A549 (cell line): ENCODE measurements around the gene UCP2. TPM values are rescaled to one million over a fixed set of nuclear protein-coding genes. Genes with fewer than 3 reads are reported as not detected.

Experiments used
- ATOH8 ChIP-seq: fragments of 250-450 bp; sonication (Bioruptor Pico); IDR thresholded peaks from 2 replicates; pipeline ENCODE4 v1.5.0; 2020; ENCODE audit warnings: low read depth, mild to moderate bottlenecking, moderate library complexity
- BCL3 ChIP-seq: fragments of >200 bp; sonication (Bioruptor Twin); formaldehyde crosslinking; IDR thresholded peaks from 3 replicates; pipeline ENCODE4 v1.6.1; 2016
- BHLHE40 ChIP-seq: IDR thresholded peaks from 2 replicates; pipeline ENCODE4 v1.6.1; 2012; ENCODE audit warnings: low read depth, low read length, inconsistent platforms
- CBX2 ChIP-seq: fragments of 200-600 bp; sonication (generic); IDR thresholded peaks from 2 replicates; pipeline ENCODE4 v1.6.1; 2016; ENCODE audit warnings: low read depth, mild to moderate bottlenecking, borderline replicate concordance
- CBX8 ChIP-seq: fragments of 200-600 bp; sonication (generic); IDR thresholded peaks from 2 replicates; pipeline ENCODE4 v1.6.1; 2016
- CHD4 ChIP-seq: fragments of 200-600 bp; sonication (generic); IDR thresholded peaks from 2 replicates; pipeline ENCODE4 v1.6.1; 2016; ENCODE audit warnings: antibody characterized with exemption, mild to moderate bottlenecking, borderline replicate concordance
- CTCF ChIP-seq: fragments of >200 bp; sonication (Bioruptor Twin); formaldehyde crosslinking; IDR thresholded peaks from 3 replicates; pipeline ENCODE4 v1.5.1; 2016
- E2F6 ChIP-seq: IDR thresholded peaks from 2 replicates; pipeline ENCODE4 v1.6.1; 2012; ENCODE audit warnings: low read depth, borderline replicate concordance
- EHF ChIP-seq: fragments of 250-450 bp; sonication (Bioruptor Pico); IDR thresholded peaks from 2 replicates; pipeline ENCODE4 v1.5.0; 2020; ENCODE audit warnings: mild to moderate bottlenecking
- EHMT2 ChIP-seq: fragments of 200-600 bp; sonication (generic); IDR thresholded peaks from 2 replicates; pipeline ENCODE4 v1.6.1; 2016; ENCODE audit warnings: antibody characterized with exemption, low read depth, mild to moderate bottlenecking, moderate library complexity
- EP300 ChIP-seq, 2 experiments: fragments of >200 bp; sonication (Bioruptor Twin); formaldehyde crosslinking; IDR thresholded peaks; 2 replicates in 1 of 2; 3 replicates in 1 of 2; pipeline ENCODE4 v1.6.1; 2016 to 2017
- ESRRA ChIP-seq: fragments of 150-350 bp; IDR thresholded peaks from 2 replicates; pipeline ENCODE4 v1.6.1; 2014; ENCODE audit warnings: mild to moderate bottlenecking, low read length, borderline replicate concordance
- FOSL2 ChIP-seq, 2 experiments: fragments of 450-650 bp in 1 of 2; fragments of >200 bp in 1 of 2; sonication (Bioruptor Twin) in 1 of 2; formaldehyde crosslinking; IDR thresholded peaks; 2 replicates each; pipeline versions ENCODE4 v1.5.0 to v1.6.1; 2016 to 2020; ENCODE audit warnings: mild to moderate bottlenecking in 1 of 2, moderate library complexity in 1 of 2
- FOXS1 ChIP-seq: fragments of 250-450 bp; sonication (Bioruptor Pico); IDR thresholded peaks from 2 replicates; pipeline ENCODE4 v1.5.0; 2020; ENCODE audit warnings: mild to moderate bottlenecking, moderate library complexity
- GATA3 ChIP-seq: IDR thresholded peaks from 2 replicates; pipeline ENCODE4 v1.6.1; 2012; ENCODE audit warnings: borderline replicate concordance
- HEYL ChIP-seq: fragments of 250-450 bp; sonication (Bioruptor Pico); IDR thresholded peaks from 2 replicates; pipeline ENCODE4 v1.8.0; 2021; ENCODE audit warnings: mild to moderate bottlenecking, moderate library complexity
- HOXA7 ChIP-seq: fragments of 250-450 bp; sonication (Bioruptor Pico); IDR thresholded peaks from 2 replicates; pipeline ENCODE4 v1.5.0; 2020; ENCODE audit warnings: mild to moderate bottlenecking, moderate library complexity
- HOXB5 ChIP-seq: fragments of 250-450 bp; sonication (Bioruptor Pico); IDR thresholded peaks from 2 replicates; pipeline ENCODE4 v1.5.0; 2020; ENCODE audit warnings: mild to moderate bottlenecking, moderate library complexity
- JUN ChIP-seq, 2 experiments: fragments of >200 bp; sonication (Bioruptor Twin); formaldehyde crosslinking; IDR thresholded peaks; 2 replicates in 1 of 2; 3 replicates in 1 of 2; pipeline ENCODE4 v1.6.1; 2016 to 2017
- JUNB ChIP-seq: fragments of >200 bp; sonication (Bioruptor Twin); formaldehyde crosslinking; IDR thresholded peaks from 2 replicates; pipeline ENCODE4 v1.6.1; 2016
- KDM1A ChIP-seq: fragments of 200-600 bp; sonication (generic); IDR thresholded peaks from 2 replicates; pipeline ENCODE4 v1.6.1; 2016; ENCODE audit warnings: low read depth, mild to moderate bottlenecking
- KDM5A ChIP-seq: fragments of 200-600 bp; sonication (generic); IDR thresholded peaks from 2 replicates; pipeline ENCODE4 v1.6.1; 2016; ENCODE audit warnings: antibody characterized with exemption, mild to moderate bottlenecking
- MAFK ChIP-seq: fragments of 450-650 bp; IDR thresholded peaks from 2 replicates; pipeline ENCODE4 v1.6.1; 2014; ENCODE audit not compliant: partially characterized antibody
- MAZ ChIP-seq: fragments of 150-350 bp; IDR thresholded peaks from 2 replicates; pipeline ENCODE4 v1.6.1; 2014; ENCODE audit warnings: antibody characterized with exemption, low read depth, low read length, borderline replicate concordance
- MYC ChIP-seq: IDR thresholded peaks from 2 replicates; pipeline ENCODE4 v1.6.1; 2012; ENCODE audit warnings: mild to moderate bottlenecking, inconsistent platforms, low read length, improper control_type of control experiment, borderline replicate concordance
- NFE2L2 ChIP-seq: fragments of 150-350 bp; conservative IDR thresholded peaks from 2 replicates; pipeline ENCODE4 v1.6.1; 2014; ENCODE audit warnings: low read length
- NPAS2 ChIP-seq: fragments of 250-450 bp; sonication (Bioruptor Pico); IDR thresholded peaks from 2 replicates; pipeline ENCODE4 v1.8.0; 2022; ENCODE audit warnings: mild to moderate bottlenecking, moderate library complexity, borderline replicate concordance
- NR3C1 ChIP-seq: fragments of >200 bp; sonication (Bioruptor Twin); formaldehyde crosslinking; IDR thresholded peaks from 3 replicates; pipeline ENCODE4 v1.6.1; 2017
- PBX3 ChIP-seq: IDR thresholded peaks from 2 replicates; pipeline ENCODE4 v1.6.1; 2012
- POLR2A ChIP-seq: IDR thresholded peaks from 2 replicates; pipeline ENCODE4 v1.6.1; 2012; ENCODE audit warnings: mild to moderate bottlenecking, low read length
- POLR2AphosphoS2 ChIP-seq: conservative IDR thresholded peaks from 2 replicates; pipeline ENCODE4 v1.6.1; 2012; ENCODE audit warnings: low read length, improper control_type of control experiment, inconsistent platforms
- RAD21 ChIP-seq, 2 experiments: fragments of >200 bp in 1 of 2; sonication (Bioruptor Twin) in 1 of 2; formaldehyde crosslinking in 1 of 2; IDR thresholded peaks in 1 of 2; conservative IDR thresholded peaks in 1 of 2; 2 replicates in 1 of 2; 3 replicates in 1 of 2; pipeline ENCODE4 v1.6.1; 2012 to 2018; ENCODE audit warnings: inconsistent platforms in 1 of 2
- RARB ChIP-seq: fragments of 250-450 bp; sonication (Bioruptor Pico); IDR thresholded peaks from 2 replicates; pipeline ENCODE4 v1.8.0; 2021; ENCODE audit warnings: mild to moderate bottlenecking, moderate library complexity
- RFX5 ChIP-seq: fragments of 450-650 bp; IDR thresholded peaks from 2 replicates; pipeline ENCODE4 v1.7.1; 2014; ENCODE audit warnings: antibody characterized with exemption, mild to moderate bottlenecking, moderate library complexity
- RNF2 ChIP-seq: fragments of 200-600 bp; sonication (generic); IDR thresholded peaks from 2 replicates; pipeline ENCODE4 v1.6.1; 2016; ENCODE audit warnings: low read depth, mild to moderate bottlenecking, antibody characterized with exemption, moderate library complexity, borderline replicate concordance
- SREBF2 ChIP-seq: fragments of 450-650 bp; IDR thresholded peaks from 2 replicates; pipeline ENCODE4 v1.6.1; 2014; ENCODE audit warnings: mild to moderate bottlenecking, moderate library complexity
- TFCP2L1 ChIP-seq: fragments of 250-450 bp; sonication (Bioruptor Pico); IDR thresholded peaks from 2 replicates; pipeline ENCODE4 v1.5.0; 2021; ENCODE audit warnings: mild to moderate bottlenecking
- ZC3H11A ChIP-seq: fragments of 450-650 bp; IDR thresholded peaks from 2 replicates; pipeline ENCODE4 v1.6.1; 2014; ENCODE audit warnings: antibody characterized with exemption, mild to moderate bottlenecking
- ZFP36 ChIP-seq: fragments of 450-650 bp; IDR thresholded peaks from 2 replicates; pipeline ENCODE4 v1.6.1; 2014; ENCODE audit warnings: borderline replicate concordance; ENCODE audit not compliant: partially characterized antibody
- ZSCAN20 ChIP-seq: fragments of 250-450 bp; sonication (Bioruptor Pico); IDR thresholded peaks from 2 replicates; pipeline ENCODE4 v1.8.0; 2022; ENCODE audit warnings: mild to moderate bottlenecking, moderate library complexity
- polyA plus RNA-seq, 4 experiments: library from polyadenylated mRNA; depleted of rRNA in 3 of 4; stranded (reverse); fragments of >200 nt; fragmentation: RNase III in 1 of 4; extraction: RNeasy Plus Mini Kit Qiagen cat#74134 plus additional on column Dnase treatment in 1 of 4; gene quantifications; 2 replicates in 3 of 4; 3 replicates in 1 of 4; pipeline ENCODE4 v1.2.3, GENCODE V29; 2011 to 2017

UCP2 gene
- polyA plus RNA-seq, 2 of the 4 experiments (the other 2 are of a cell fraction): 51.6 to 131 TPM

GRCh38 chr11:73982990-73983740, 522 bp upstream of the UCP2 start (continued):
- TF ChIP-seq HOXA7 (CRISPR knock-in tag) (no peak; the same call in 1 of the 2 replicates), FOXS1 (CRISPR knock-in tag) (peak; percentile 24), POLR2AphosphoS2 (no peak), E2F6 (peak; percentile 96), PBX3 (no peak), BHLHE40 (peak; percentile 63; the same call in 1 of the 2 replicates), CHD4 (no peak), RNF2 (peak; percentile 92; the same call in 1 of the 2 replicates), RAD21 (conservative IDR thresholded peaks at IDR 0.05 in 1 of 2, IDR thresholded peaks at IDR 0.05 in 1 of 2) (no peak), EP300 (IDR thresholded peaks at IDR 0.05) (no peak), MAZ (no peak), CTCF (no peak), TFCP2L1 (CRISPR knock-in tag) (no peak), EHF (CRISPR knock-in tag) (peak; percentile 84), KDM5A (no peak), NPAS2 (CRISPR knock-in tag) (peak; percentile 75; the same call in 1 of the 2 replicates), MYC (peak; percentile 11), ATOH8 (CRISPR knock-in tag) (peak; percentile 71; the same call in 1 of the 2 replicates), KDM1A (0 out of 2 replicates have a peak, but pooled peaks have one; percentile 47), SREBF2 (no peak), NFE2L2 (no peak), HOXB5 (CRISPR knock-in tag) (no peak; the same call in 1 of the 2 replicates), POLR2A (no peak; the same call in none of the 2 replicates), ZSCAN20 (CRISPR knock-in tag) (no peak), FOSL2 (IDR thresholded peaks at IDR 0.05) (no peak), FOSL2 (CRISPR knock-in tag; IDR thresholded peaks at IDR 0.05) (no peak), NR3C1 (no peak), MAFK (no peak), GATA3 (no peak), RARB (no peak), CBX2 (no peak), CBX8 (no peak), BCL3 (peak; percentile 90; the same call in 2 of the 3 replicates), ESRRA (no peak), JUN (IDR thresholded peaks at IDR 0.05) (peak in 1 of 2 experiments; percentile 84; a peak in 3 of 5 replicates), ZC3H11A (no peak), RFX5 (peak; percentile 92), HEYL (CRISPR knock-in tag) (no peak), ZFP36 (no peak), JUNB (no peak), EHMT2 (no peak)
